GM21576 (cell line): ENCODE data around the gene STPG2.
"Not testable (repeated sequence)": the region's sequence is repeated elsewhere in the genome, so short reads cannot be mapped to it uniquely, and the experiment has no call there.

ENCODE experiments used
- ATAC-seq: cut with Tn5 transposase; IDR thresholded peaks from one replicate; pipeline ENCODE4 v1.9.1; 2021; ENCODE audit warnings: mild to moderate bottlenecking, moderate library complexity; ENCODE audit not compliant: unreplicated experiment

The STPG2 gene

GRCh38 chr4:97952763-97953162 is 190.5 kb downstream of the STPG2 start:
- no peak for ATAC-seq

- ATAC-seq, result no peak
Observed at GRCh38 chr4:97950836-97951235, 192.4 kb downstream of the STPG2 start.

GRCh38 chr4:97942951-97943350 is 200.3 kb downstream of the STPG2 start:
- ATAC-seq, result no peak

GRCh38 chr4:97942137-97942536 is 201.1 kb downstream of the STPG2 start:
- no peak for ATAC-seq

- ATAC-seq, result no peak
Observed at GRCh38 chr4:97938141-97938540, 205.1 kb downstream of the STPG2 start.

GRCh38 chr4:97924341-97924958 is 218.8 kb downstream of the STPG2 start:
- ATAC-seq, result no peak

GRCh38 chr4:97923096-97923495 is 220.2 kb downstream of the STPG2 start:
- ATAC-seq, result no peak

GRCh38 chr4:97917115-97917514 is 226.2 kb downstream of the STPG2 start:
- ATAC-seq, result no peak

GRCh38 chr4:97912156-97912555 is 231.1 kb downstream of the STPG2 start:
- ATAC-seq, result no peak

- ATAC-seq, result no peak
Observed at GRCh38 chr4:97911236-97911906, 231.9 kb downstream of the STPG2 start.

- ATAC-seq, result no peak
Observed at GRCh38 chr4:97910005-97910404, 233.3 kb downstream of the STPG2 start.

GRCh38 chr4:97903436-97904189 is 239.7 kb downstream of the STPG2 start:
- ATAC-seq, result not testable (repeated sequence)

GRCh38 chr4:97900229-97900628 is 243.0 kb downstream of the STPG2 start:
- ATAC-seq, result no peak

GRCh38 chr4:97892592-97893266 is 250.5 kb downstream of the STPG2 start:
- ATAC-seq, result no peak

- ATAC-seq, result no peak
Observed at GRCh38 chr4:97879942-97880341, 263.3 kb downstream of the STPG2 start.

GRCh38 chr4:97868097-97868496 is 275.2 kb downstream of the STPG2 start:
- no peak for ATAC-seq

GRCh38 chr4:97867557-97868091 is 275.7 kb downstream of the STPG2 start:
- ATAC-seq, result no peak

- no peak for ATAC-seq
Observed at GRCh38 chr4:97866821-97867556, 276.3 kb downstream of the STPG2 start.

GRCh38 chr4:97851115-97851514 is 292.2 kb downstream of the STPG2 start:
- no peak for ATAC-seq

- ATAC-seq, result no peak
Observed at GRCh38 chr4:97845758-97846157, 297.5 kb downstream of the STPG2 start.

- no peak for ATAC-seq
Observed at GRCh38 chr4:97841512-97841911, 301.8 kb downstream of the STPG2 start.
